Liver (tissue), 9 donors: Measurements from ENCODE around the gene TMEM100. TPM values are rescaled to one million over a fixed set of nuclear protein-coding genes. Genes with fewer than 3 reads are reported as not detected.

Source experiments
- DNase-seq: peaks from one replicate; pipeline ENCODE4 v3.0.0-alpha.2; 2017; ENCODE audit warnings: low spot score
- H3K27ac ChIP-seq, 2 donors: one replicate each; pipeline ENCODE4 v1.7.0; 2013; ENCODE audit warnings: inconsistent platforms in 2 of 2, low read length in 2 of 2, control low read depth in 1 of 2, low read depth in 1 of 2, mild to moderate bottlenecking in 1 of 2
- H3K27me3 ChIP-seq, 4 donors: one replicate each; pipeline versions ENCODE4 v1.6.1 to v1.7.0; 2013; ENCODE audit warnings: low read length in 3 of 4, inconsistent platforms in 1 of 4, mild to moderate bottlenecking in 1 of 4, moderate library complexity in 1 of 4; ENCODE audit not compliant: control insufficient read depth in 4 of 4, insufficient read depth in 4 of 4
- H3K36me3 ChIP-seq, 4 donors: one replicate each; pipeline versions ENCODE4 v1.6.1 to v1.7.0; 2013; ENCODE audit warnings: low read length in 3 of 4, mild to moderate bottlenecking in 3 of 4, low read depth in 1 of 4, moderate library complexity in 1 of 4; ENCODE audit not compliant: control insufficient read depth in 4 of 4, insufficient read depth in 3 of 4
- H3K4me1 ChIP-seq, 4 donors: one replicate each; pipeline versions ENCODE4 v1.6.1 to v1.7.0; 2013; ENCODE audit warnings: low read length in 3 of 4, mild to moderate bottlenecking in 3 of 4, moderate library complexity in 1 of 4; ENCODE audit not compliant: control insufficient read depth in 4 of 4, insufficient read depth in 4 of 4
- H3K4me3 ChIP-seq, 3 donors: one replicate each; pipeline versions ENCODE4 v1.6.1 to v1.7.0; 2013; ENCODE audit warnings: low read length in 3 of 3, control low read depth in 1 of 3, low read depth in 1 of 3, mild to moderate bottlenecking in 1 of 3
- H3K9ac ChIP-seq, 2 donors: one replicate each; pipeline ENCODE4 v1.7.0; 2013; ENCODE audit warnings: low read length in 2 of 2, mild to moderate bottlenecking in 2 of 2, moderate library complexity in 2 of 2, control low read depth in 1 of 2, low read depth in 1 of 2
- H3K9me3 ChIP-seq, 4 donors: one replicate each; pipeline versions ENCODE4 v1.6.1 to v1.7.0; 2013; ENCODE audit warnings: low read length in 3 of 4; ENCODE audit not compliant: control insufficient read depth in 4 of 4
- ATF3 ChIP-seq: IDR thresholded peaks from 2 replicates; pipeline ENCODE4 v1.6.1; 2016; ENCODE audit warnings: antibody characterized with exemption
- EGR1 ChIP-seq, 2 donors: IDR thresholded peaks; 2 replicates each; pipeline ENCODE4 v1.6.1; 2016 to 2018; ENCODE audit warnings: antibody characterized with exemption in 2 of 2, low read depth in 2 of 2
- FOXA1 ChIP-seq: IDR thresholded peaks from 2 replicates; pipeline ENCODE4 v1.6.1; 2016; ENCODE audit warnings: antibody characterized with exemption
- FOXA2 ChIP-seq: IDR thresholded peaks from 2 replicates; pipeline ENCODE4 v1.6.1; 2016; ENCODE audit warnings: antibody characterized with exemption
- GABPA ChIP-seq, 2 donors: IDR thresholded peaks in 1 of 2; conservative IDR thresholded peaks in 1 of 2; 2 replicates each; pipeline ENCODE4 v1.6.1; 2016; ENCODE audit warnings: antibody characterized with exemption in 2 of 2, mild to moderate bottlenecking in 1 of 2, moderate library complexity in 1 of 2
- HNF4G ChIP-seq: IDR thresholded peaks from 2 replicates; pipeline ENCODE4 v1.6.1; 2016; ENCODE audit warnings: antibody characterized with exemption
- JUND ChIP-seq, 2 donors: IDR thresholded peaks; 2 replicates each; pipeline ENCODE4 v1.6.1; 2016; ENCODE audit warnings: antibody characterized with exemption in 2 of 2
- NR2F2 ChIP-seq: IDR thresholded peaks from 2 replicates; pipeline ENCODE4 v1.6.1; 2016; ENCODE audit warnings: antibody characterized with exemption
- RAD21 ChIP-seq, 2 donors: IDR thresholded peaks; 2 replicates each; pipeline ENCODE4 v1.6.1; 2016; ENCODE audit warnings: antibody characterized with exemption in 2 of 2, mild to moderate bottlenecking in 2 of 2
- RXRA ChIP-seq, 2 donors: IDR thresholded peaks; 2 replicates each; pipeline ENCODE4 v1.6.1; 2017 to 2018; ENCODE audit warnings: antibody characterized with exemption in 2 of 2, mild to moderate bottlenecking in 1 of 2
- SP1 ChIP-seq: IDR thresholded peaks from 2 replicates; pipeline ENCODE4 v1.6.1; 2018; ENCODE audit warnings: antibody characterized with exemption, mild to moderate bottlenecking
- TAF1 ChIP-seq: conservative IDR thresholded peaks from 2 replicates; pipeline ENCODE4 v1.6.1; 2016; ENCODE audit warnings: antibody characterized with exemption, mild to moderate bottlenecking
- YY1 ChIP-seq: IDR thresholded peaks from 2 replicates; pipeline ENCODE4 v1.6.1; 2016; ENCODE audit warnings: antibody characterized with exemption, mild to moderate bottlenecking
- ZBTB33 ChIP-seq: IDR thresholded peaks from 2 replicates; pipeline ENCODE4 v1.6.1; 2016; ENCODE audit warnings: antibody characterized with exemption
- WGBS: extraction: QIAGEN DNeasy Blood & Tissue Kit; methylation state at CpG from one replicate; pipeline ENCODE4 v1.1.7; 2013; 5-methylcytosine and 5-hydroxymethylcytosine counted together
- polyA plus RNA-seq, 2 donors: library from polyadenylated mRNA; stranded (reverse) in 1 of 2; unstranded in 1 of 2; fragments of 200-250 nt in 1 of 2; fragments of >200 nt in 1 of 2; fragmentation: Nextera tagmentation in 1 of 2; extraction: Ambion mirVana in 1 of 2; gene quantifications; one replicate each; pipeline versions ENCODE4 v1.2.1 to v1.2.3, GENCODE V29; 2013 to 2015
- total RNA-seq, 2 donors: library from RNA; depleted of rRNA; stranded (reverse); fragments of >200 nt; gene quantifications; one replicate each; pipeline ENCODE4 v1.2.3, GENCODE V29; 2014
- TF ChIP-seq, protein P1 (sequence below): fragments of 150-350 bp; IDR thresholded peaks from 2 replicates; pipeline ENCODE4 v1.5.1; 2017; ENCODE audit warnings: improper control_type of control experiment, low read depth, low read length; ENCODE audit not compliant: missing input control
- donor health status: healthy.
- donor health status: healthy.
- donor health status: healthy.
- donor health status: healthy.
- donor health status: healthy.

TMEM100 gene
- total and polyA plus RNA-seq, 4 donors = 0.09 to 4.8 (median 2.3) TPM

DNA sequence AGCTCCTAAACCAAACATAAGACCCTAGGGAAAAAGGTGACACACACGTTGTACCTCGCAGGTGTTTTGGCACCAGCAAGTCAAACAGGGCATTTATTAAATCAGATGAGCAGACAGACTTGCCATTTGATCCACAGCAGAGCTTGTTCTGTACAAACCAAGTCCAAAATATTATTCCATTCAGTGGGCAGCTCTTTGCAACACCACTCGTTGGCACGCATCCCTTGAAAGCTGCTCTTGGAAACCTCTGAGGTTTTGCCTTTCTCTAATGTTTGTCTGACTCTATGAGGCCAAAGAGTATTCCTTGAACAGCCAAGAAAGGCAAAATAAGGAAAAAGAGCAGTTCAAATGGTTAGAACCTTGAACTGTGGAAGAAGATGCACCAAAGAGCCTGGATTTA lies 12.7 kb downstream of the TMEM100 start:
- WGBS = 89% methylated on average over 4 of the region's 4 CpGs
- TF ChIP-seq GABPA (IDR thresholded peaks at IDR 0.05 in 1 of 2, conservative IDR thresholded peaks at IDR 0.05 in 1 of 2) = no peak
- TF ChIP-seq RXRA (IDR thresholded peaks at IDR 0.05) = no peak
- no peak for TF ChIP-seq FOXA2
- no peak for TF ChIP-seq ATF3
- no peaks in the 10 kb centered on the region for H3K27me3 ChIP-seq
- no peaks in the 10 kb centered on the region for H3K9me3 ChIP-seq
- H3K9ac ChIP-seq = no peak overlapping the region
- peaks cover 0 to 5% (median 1%) of the 10 kb centered on the region in 4 donors for H3K4me1 ChIP-seq
- no peak overlapping the region for H3K27ac ChIP-seq
- DNase-seq = no peak
- no peaks in the 10 kb centered on the region for H3K36me3 ChIP-seq
- no peak overlapping the region for H3K4me3 ChIP-seq

- Histone ChIP-seq H3K36me3 (no peaks in the 10 kb centered on the region), H3K27ac (no peak overlapping the region), H3K4me3 (no peak overlapping the region), H3K4me1 (peaks cover 0 to 6% (median 4%) of the 10 kb centered on the region in 4 donors), H3K9ac (no peak overlapping the region), H3K27me3 (no peaks in the 10 kb centered on the region), H3K9me3 (no peaks in the 10 kb centered on the region)
- DNase-seq = no peak
- TF ChIP-seq ATF3 (no peak), NR2F2 (no peak), FOXA1 (no peak), EGR1 (IDR thresholded peaks at IDR 0.05; ENCODE audit: low read depth in 2 of 2) (no peak), RAD21 (IDR thresholded peaks at IDR 0.05) (no peak), ZBTB33 (no peak), TAF1 (no peak), FOXA2 (no peak), RXRA (IDR thresholded peaks at IDR 0.05) (no peak), HNF4G (no peak), YY1 (no peak), GABPA (IDR thresholded peaks at IDR 0.05 in 1 of 2, conservative IDR thresholded peaks at IDR 0.05 in 1 of 2) (no peak), SP1 (no peak), JUND (IDR thresholded peaks at IDR 0.05) (no peak)
- TF ChIP-seq, protein P1, sequence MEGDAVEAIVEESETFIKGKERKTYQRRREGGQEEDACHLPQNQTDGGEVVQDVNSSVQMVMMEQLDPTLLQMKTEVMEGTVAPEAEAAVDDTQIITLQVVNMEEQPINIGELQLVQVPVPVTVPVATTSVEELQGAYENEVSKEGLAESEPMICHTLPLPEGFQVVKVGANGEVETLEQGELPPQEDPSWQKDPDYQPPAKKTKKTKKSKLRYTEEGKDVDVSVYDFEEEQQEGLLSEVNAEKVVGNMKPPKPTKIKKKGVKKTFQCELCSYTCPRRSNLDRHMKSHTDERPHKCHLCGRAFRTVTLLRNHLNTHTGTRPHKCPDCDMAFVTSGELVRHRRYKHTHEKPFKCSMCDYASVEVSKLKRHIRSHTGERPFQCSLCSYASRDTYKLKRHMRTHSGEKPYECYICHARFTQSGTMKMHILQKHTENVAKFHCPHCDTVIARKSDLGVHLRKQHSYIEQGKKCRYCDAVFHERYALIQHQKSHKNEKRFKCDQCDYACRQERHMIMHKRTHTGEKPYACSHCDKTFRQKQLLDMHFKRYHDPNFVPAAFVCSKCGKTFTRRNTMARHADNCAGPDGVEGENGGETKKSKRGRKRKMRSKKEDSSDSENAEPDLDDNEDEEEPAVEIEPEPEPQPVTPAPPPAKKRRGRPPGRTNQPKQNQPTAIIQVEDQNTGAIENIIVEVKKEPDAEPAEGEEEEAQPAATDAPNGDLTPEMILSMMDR = no peak
- WGBS = 90% methylated on average over 7 of the region's 7 CpGs
Measured at GRCh38 chr17:55709440-55709839, 13.2 kb downstream of the TMEM100 start.
